ENCODE data around the gene SIL1.
"Not testable (repeated sequence)": the region's sequence is repeated elsewhere in the genome, so short reads cannot be mapped to it uniquely, and the experiment has no call there.

SIL1 gene

GRCh38 chr5:138942066-138942465, 256.1 kb downstream of the SIL1 start:
- DNase-seq (ENCODE audit: low read depth), result no peak

GRCh38 chr5:138938526-138938925, 259.6 kb downstream of the SIL1 start:
- DNase-seq (ENCODE audit: low read depth), result no peak

DNA sequence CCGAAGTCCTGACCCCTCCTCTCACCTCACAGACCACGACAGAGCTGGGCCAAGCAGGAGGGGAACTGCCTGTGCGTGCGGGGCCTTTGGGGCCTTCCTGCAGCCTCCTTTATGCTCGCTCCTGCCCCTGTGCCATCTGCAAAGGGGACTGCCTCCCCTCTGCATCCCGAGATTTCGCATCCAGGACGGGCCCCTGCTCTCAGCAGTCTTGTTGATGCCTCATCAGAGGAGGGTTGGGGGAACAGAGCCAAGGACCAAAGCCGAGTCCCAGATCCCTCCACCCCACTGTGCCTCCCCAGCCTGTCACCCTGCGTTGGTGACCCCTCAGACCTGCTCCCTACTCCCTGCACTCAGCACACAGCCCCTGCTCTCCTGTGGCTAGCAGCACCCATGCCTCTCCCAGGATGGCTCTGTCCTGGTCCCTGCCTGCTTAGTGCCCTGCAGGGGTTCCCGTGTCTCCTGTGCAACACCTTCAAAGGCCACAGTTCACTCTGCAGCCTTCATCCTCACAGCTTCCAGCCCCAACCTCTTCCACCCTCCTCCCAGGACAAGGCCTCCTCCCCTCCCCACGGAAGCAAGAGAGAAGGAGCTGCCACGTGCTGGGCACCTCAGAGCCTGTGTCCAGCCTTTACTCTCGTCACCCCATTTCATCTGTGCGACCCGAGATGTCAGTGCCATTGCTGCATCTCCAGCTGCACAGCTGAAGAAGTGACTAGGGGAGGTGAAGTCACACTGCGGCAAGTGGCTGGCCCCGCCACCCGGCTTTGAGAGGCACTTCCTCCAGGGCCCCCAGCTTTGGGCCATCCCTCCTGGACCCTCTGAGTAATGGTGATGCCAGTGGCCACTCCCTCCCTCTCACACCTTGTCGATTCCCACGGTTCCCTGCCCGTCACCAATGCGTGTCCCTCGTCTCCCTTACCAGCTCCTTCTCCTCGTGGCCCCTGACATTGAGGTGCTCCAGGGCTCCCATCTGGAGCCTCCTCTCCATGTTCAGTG, 260.5 kb downstream of the SIL1 start:
- DNase-seq (ENCODE audit: low read depth), result no peak

DNA sequence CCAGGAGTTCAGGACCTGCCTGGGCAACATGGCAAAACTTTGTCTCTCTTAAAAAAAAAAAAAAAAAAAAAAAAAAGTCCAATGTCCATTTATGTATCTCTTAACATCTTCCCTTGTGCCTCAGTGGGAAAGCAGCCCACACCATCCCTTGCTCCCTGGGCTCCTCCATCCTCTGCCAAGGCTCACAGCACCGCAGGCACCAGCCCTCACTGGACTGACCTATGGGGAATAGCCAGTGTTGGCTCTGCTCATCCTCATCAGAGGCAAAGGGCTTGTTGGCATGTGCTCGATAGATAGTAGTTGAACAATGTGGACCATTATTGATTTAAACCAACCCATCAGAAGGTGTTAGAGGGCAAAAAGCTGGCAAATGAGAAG, 261.2 kb downstream of the SIL1 start:
- no peak for DNase-seq (ENCODE audit: low read depth)

GRCh38 chr5:138936225-138936967, 261.8 kb downstream of the SIL1 start:
- DNase-seq (ENCODE audit: low read depth), result no peak

GRCh38 chr5:138935466-138935865, 262.7 kb downstream of the SIL1 start:
- no peak for DNase-seq (ENCODE audit: low read depth)

DNA sequence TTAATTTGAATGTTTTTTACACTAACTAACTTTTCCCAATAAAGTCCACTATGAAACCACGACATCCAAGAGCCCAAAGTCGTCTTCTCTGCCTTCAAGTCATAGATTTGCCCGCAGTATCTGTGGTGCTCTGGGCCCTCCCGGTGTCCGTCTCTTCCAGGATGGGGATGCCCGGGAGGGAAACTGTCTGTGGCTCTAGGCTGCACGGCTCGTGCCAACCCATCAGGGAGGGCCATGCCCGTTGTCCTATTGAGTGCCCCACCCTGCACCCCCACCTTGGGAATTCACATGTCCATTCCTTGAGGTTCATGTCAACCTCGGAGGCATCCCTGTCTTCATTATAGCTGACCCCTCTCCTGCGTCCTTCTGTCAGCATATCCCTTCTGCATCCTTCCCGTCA, 263.2 kb downstream of the SIL1 start:
- no peak for DNase-seq (ENCODE audit: low read depth)

DNA sequence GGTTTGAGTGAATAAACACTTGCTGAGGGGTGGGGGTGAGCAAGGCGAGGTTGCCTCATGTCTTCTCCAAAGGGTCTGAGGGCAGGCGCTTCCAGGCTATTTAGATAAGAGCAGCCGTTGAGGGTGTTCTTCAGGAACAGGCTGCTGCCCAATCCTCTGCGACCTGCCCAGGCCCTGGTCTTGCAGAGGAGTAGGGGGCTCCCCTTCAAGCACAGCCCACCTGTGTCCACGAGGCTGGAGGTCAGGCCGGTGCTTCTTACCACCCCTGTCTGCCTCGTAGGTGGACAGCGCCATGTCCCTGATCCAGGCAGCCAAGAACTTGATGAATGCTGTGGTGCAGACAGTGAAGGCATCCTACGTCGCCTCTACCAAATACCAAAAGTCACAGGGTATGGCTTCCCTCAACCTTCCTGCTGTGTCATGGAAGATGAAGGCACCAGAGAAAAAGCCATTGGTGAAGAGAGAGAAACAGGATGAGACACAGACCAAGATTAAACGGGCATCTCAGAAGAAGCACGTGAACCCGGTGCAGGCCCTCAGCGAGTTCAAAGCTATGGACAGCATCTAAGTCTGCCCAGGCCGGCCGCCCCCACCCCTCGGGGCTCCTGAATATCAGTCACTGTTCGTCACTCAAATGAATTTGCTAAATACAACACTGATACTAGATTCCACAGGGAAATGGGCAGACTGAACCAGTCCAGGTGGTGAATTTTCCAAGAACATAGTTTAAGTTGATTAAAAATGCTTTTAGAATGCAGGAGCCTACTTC, 264.5 kb downstream of the SIL1 start:
- no peak for DNase-seq (ENCODE audit: low read depth)

DNA sequence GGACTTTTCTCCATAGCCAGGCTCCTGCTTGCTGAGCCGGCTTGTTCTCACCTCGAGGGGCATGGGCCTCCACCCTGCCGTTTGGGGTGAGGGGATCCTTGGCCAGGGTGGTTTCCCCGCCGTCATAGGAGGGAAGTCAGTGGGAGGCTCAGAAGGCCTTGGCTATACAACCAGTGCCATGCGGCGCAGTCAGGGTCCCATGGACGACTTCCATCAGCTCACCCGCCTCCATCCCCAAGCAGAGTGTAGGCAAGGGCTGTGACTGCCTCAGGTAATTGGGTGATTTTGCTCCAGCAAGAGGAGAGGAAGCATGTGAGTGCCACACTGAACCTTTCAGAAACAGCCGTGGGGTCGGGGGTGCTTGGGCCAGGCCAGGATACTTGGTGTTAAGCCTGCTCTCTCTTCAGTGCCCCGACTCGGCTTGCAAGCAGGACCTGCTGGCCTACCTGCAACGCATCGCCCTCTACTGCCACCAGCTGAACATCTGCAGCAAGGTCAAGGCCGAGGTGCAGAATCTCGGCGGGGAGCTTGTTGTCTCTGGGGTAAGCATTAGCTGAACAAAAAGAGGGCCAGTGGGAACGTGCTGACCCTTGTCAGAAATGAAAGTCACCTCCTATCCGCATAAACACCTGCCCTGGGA, 265.9 kb downstream of the SIL1 start:
- no peak for DNase-seq (ENCODE audit: low read depth)

DNA sequence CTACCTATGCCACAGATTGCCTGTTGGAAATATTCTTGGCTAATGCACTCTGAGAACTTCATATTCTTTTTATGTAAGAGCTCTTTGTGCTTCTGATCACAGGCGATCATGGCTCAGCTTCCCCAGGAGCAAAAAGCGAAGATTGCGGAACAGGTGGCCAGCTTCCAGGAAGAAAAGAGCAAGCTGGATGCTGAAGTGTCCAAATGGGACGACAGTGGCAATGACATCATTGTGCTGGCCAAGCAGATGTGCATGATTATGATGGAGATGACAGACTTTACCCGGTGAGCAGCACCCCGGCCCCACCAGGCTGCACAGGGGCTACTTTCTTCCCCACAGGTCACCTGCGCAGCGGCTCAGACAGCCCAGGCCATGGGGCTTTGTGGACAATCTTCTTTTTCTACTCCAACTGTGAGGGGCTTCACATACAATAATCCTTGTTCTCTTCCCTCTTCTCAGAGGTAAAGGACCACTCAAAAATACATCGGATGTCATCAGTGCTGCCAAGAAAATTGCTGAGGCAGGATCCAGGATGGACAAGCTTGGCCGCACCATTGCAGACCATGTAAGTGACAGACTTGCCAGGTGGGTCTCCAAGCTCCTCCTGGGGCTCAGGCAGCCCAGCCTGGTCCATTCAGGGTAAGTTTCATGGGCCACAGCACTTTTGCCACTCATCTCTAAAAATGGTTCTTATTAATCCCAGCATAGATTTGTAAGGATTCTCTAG, 267.6 kb downstream of the SIL1 start:
- no peak for DNase-seq (ENCODE audit: low read depth)

- no peak for DNase-seq (ENCODE audit: low read depth)
Observed at GRCh38 chr5:138929571-138929955, 268.6 kb downstream of the SIL1 start.

GRCh38 chr5:138927979-138928378, 270.2 kb downstream of the SIL1 start:
- DNase-seq (ENCODE audit: low read depth), result no peak

DNA sequence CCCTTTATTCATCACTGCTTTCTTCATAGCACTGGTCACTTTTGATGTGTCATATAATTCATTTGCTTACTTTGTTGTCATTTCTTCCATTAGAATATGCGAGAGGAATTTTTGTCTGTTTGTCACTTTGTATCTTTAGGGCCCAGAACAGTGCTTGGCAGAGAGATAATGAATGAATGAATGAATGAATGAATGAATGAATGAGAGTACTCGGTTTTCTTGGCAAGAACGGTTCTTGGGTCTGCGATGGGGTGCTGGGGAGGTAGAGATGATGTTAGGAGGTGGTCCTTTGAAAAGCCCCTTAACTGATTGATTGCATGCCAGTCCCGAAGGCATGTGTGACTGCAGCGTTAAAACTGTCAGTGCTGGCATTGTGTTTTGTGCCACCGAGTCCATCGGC, 270.6 kb downstream of the SIL1 start:
- no peak for DNase-seq (ENCODE audit: low read depth)

GRCh38 chr5:138926688-138927448, 271.3 kb downstream of the SIL1 start:
- no peak for DNase-seq (ENCODE audit: low read depth)

GRCh38 chr5:138926257-138926656, 271.9 kb downstream of the SIL1 start:
- no peak for DNase-seq (ENCODE audit: low read depth)

DNA sequence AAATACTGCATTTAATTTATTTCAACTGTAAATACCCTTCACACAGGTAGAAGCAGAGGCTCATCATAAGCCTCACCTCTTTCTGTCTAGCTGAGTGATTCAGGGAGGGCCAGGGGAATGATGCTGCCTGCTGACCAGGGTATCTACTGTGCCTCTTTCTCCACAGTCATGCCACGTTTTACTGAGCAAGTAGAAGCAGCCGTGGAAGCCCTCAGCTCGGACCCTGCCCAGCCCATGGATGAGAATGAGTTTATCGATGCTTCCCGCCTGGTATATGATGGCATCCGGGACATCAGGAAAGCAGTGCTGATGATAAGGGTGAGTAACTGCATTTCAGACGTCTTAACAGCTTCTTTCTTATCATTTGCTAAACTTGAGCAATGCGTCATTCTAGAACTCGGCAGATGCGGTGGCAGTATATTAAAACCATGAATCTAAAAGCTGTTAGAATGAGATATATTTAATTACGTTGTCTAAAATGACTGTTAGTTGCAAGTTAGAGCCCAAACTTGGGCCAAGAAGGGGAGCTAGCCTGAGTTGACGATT, 273.0 kb downstream of the SIL1 start:
- no peak for DNase-seq (ENCODE audit: low read depth)

GRCh38 chr5:138922494-138922893, 275.7 kb downstream of the SIL1 start:
- DNase-seq (ENCODE audit: low read depth), result no peak

DNA sequence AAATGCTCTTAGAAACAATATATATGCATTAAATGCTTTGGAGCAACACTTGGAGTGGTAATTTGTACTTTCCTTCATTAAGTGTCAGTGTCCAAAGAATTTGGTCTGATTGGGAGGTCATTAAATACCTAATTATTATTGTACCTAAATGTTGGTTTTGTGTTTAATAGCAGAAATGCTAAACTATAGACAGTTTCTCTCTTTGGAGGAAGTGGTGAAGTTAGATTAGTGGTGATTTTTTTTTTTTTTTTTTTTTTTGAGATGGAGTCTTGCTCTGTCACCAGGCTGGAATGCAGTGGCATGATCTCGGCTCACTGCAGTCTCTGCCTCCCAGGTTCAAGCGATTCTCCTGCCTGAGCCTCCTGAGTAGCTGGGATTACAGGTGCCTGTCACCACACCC, 276.8 kb downstream of the SIL1 start:
- DNase-seq (ENCODE audit: low read depth), result not testable (repeated sequence)

DNA sequence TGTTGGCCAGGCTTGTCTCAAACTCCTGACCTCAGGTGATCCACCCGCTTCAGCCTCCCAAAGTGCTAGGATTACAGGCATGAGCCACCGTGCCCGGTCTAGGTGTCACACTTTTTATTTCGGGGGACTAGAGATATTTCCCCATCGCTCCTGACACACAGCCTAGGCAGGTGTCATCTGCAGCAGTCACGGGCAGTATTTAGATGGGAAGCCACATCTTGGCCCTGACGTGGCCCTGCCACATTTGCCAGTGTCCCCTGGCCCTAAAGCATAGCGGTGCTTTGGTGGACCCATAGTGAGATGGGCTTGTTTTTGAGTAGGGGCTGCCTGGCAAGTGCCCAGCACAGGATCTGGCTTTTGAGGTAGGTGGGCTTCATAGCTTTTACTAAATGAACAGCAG, 278.0 kb downstream of the SIL1 start:
- no peak for DNase-seq (ENCODE audit: low read depth)

DNA sequence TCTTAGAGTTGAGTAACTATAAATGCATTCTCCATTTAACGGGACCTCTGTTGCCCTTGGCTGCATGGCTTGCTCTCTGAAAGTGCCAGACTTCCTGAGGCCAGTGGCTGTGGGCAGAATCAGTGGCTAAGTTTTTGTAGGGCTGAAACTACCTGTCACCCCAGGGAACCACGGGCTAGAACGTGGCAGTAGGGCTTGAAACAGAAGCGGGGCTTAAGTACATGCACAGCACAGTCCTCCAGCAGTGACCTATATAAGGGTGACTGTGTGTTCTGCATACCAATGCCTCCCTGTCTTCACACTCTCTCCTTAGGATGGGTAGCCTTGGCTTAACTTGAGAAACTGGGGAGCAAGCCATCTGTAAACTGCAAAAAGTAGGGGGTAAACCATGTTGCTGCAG, 279.5 kb downstream of the SIL1 start:
- no peak for DNase-seq (ENCODE audit: low read depth)
